Measurements from ENCODE around the gene TLR5. TPM values are rescaled to one million over a fixed set of nuclear protein-coding genes. Genes with fewer than 3 reads are reported as not detected.
"Not testable (repeated sequence)": the region's sequence is repeated elsewhere in the genome, so short reads cannot be mapped to it uniquely, and the experiment has no call there.

TLR5 gene, protein sequence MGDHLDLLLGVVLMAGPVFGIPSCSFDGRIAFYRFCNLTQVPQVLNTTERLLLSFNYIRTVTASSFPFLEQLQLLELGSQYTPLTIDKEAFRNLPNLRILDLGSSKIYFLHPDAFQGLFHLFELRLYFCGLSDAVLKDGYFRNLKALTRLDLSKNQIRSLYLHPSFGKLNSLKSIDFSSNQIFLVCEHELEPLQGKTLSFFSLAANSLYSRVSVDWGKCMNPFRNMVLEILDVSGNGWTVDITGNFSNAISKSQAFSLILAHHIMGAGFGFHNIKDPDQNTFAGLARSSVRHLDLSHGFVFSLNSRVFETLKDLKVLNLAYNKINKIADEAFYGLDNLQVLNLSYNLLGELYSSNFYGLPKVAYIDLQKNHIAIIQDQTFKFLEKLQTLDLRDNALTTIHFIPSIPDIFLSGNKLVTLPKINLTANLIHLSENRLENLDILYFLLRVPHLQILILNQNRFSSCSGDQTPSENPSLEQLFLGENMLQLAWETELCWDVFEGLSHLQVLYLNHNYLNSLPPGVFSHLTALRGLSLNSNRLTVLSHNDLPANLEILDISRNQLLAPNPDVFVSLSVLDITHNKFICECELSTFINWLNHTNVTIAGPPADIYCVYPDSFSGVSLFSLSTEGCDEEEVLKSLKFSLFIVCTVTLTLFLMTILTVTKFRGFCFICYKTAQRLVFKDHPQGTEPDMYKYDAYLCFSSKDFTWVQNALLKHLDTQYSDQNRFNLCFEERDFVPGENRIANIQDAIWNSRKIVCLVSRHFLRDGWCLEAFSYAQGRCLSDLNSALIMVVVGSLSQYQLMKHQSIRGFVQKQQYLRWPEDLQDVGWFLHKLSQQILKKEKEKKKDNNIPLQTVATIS
- polyA plus RNA-seq (ENCODE audit: insufficient read length in 4 of 4), result 1 to 10 TPM; 3.1 to 7.1 (median 6.7) TPM

DNA sequence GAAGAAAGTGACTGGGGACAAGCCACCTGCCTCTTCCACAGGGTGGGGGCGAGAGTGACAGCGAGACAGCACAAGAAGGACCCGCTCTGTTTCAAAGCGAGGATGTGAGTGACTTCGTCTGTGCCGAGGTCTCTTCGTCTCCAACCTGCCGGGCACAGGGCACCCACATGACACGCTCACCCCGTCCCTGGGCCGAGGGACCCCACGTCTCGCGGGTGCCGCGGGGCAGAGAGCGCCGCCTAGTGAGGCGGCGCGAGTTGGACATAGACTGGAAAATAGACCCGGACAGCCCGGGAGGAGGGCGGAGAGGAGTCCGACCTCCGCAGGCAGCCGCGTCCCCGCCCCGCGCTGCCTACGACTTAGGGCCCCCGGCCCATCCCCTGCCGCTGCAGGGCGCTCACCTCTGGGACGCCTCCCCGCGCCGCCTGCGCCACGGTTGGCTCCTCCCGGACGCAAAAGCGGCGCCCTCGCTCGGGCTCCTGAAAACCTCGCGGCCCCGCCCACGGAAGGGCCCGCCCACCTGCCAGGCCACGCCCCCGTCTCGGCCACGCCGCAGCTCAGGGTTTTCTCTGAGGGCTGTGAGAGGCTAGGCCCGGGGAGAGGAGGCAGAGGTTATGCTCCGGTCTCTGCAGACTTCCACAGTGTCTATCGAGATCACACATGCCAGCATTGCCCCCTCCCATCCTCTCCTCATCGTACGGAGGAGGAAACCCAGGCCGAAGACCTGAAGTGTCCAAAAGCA, at the start of gene TLR5:
TLR5 (minus strand) TSS at position 454 of the 742 bp plus-strand sequence. CDS start 30,217 bp downstream, outside the sequence.
- DNase-seq (ENCODE audit: low read depth in 4 of 4, low spot score in 3 of 4), result peak in 1 of 4 donors; percentile 56

DNA sequence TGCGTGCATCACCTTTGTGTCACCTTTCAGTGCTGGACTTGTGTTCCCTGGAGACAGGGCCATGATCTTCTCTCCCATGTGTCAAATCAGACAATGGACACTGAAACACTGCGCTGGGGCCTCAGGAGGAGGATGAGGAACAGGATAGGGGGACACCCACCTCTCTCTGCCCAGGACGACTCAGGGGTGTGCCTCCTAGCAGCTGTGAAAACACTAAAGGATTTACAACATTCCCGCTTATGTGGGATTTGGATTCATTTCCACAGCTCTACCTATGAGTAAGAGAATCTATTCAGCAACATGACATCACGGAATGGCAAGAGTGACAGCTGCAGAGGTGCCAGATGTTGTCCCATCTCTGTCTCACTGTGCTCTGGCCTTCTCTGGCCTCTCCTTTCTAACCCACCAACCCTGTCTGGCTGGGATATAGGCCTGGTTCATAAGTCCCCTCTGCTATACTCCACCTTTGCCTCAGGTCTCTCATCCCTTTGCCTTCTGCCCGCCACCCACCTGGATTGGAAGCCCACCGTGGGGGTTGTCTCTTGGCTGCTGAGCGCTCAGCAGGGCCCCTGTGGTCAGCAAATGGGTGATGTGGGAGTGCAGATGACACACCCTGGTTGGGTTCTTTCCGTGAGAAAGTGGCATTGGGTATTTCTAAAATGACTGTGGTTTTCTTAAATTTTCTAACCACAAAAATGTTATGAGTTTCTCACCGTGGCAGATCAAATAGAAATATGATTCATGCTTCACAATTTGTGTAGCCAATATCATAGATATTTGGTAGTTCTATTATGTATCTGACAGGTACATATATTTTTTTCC, 47.1 kb upstream of the TLR5 start:
- no peak for DNase-seq (ENCODE audit: low read depth in 4 of 4, low spot score in 3 of 4)

DNA sequence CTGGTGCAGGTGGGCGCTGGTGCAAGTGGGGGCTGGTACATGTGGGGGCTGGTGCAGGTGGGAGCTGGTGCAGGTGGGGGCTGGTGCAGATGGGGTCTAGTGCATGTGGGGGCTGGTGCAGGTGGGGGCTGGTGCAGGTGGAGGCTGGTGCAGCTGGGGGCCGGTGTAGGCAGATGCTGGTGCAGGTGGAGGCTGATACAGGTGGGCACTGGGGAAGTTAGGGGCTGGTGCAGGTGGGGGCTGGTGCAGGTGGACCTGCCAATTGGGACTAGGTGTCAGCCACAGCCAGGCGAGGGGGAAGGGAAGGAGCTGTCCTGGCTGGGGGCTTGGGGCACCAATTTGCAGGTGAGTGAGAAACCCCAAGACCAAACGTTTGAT, 46.5 kb upstream of the TLR5 start:
- DNase-seq (ENCODE audit: low read depth in 4 of 4, low spot score in 3 of 4), result no peak

DNA sequence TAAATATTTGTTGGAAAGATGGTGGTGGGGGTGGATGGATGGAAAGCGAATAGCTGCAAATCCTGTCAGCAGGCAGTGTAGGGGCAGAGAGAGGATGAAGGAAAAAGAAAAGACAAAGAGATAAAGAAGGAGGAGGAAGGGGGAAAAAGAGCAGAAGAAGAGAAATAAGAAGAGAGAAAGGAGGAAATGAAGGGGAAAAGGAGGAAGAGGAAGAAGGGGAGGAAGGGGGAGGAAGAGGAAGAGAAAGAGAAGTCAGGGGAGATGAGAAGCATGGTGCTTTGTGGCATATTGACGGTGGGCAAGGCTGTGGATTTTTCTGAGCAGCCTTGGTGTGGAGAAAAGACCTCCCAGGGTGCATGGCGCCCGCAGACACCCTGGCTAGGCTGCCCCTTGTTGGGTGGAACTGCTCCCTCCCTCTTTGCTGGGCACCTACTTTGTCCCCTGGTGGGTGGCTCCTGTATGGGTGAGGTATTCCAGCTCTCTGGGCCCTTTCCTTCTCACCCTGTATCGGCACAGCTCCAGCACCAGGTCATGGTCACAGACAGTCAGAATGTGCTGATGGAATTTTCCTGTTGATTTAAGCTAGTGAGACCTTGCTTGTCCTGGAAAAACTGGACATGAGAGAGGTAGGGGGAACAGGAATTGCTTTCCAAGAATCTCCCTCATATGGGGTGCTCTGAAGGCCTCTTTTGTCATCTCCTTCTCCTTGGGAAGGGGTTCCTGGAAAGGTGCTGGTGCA, 45.7 kb upstream of the TLR5 start:
- no peak for DNase-seq (ENCODE audit: low read depth in 4 of 4, low spot score in 3 of 4)

DNA sequence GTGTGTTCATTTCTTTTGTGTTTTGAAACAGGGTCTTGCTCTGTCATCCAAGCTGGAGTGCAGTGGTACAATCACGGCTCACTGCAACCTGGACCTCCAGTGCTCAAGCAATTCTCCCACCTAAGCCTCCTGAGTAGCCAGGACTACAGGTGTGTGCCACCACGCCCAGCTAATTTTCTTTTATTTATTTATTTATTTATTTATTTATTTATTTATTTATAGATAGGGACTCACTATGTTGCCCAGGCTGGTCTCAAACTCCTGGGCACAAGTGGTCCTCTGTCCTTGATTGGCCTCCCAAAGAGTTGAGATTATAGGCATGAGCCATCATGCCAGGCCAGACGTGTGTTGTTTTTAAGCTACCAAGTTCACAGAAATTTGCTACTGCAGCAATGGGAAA, 43.8 kb upstream of the TLR5 start:
- DNase-seq (ENCODE audit: low read depth in 4 of 4, low spot score in 3 of 4), result no peak

DNA sequence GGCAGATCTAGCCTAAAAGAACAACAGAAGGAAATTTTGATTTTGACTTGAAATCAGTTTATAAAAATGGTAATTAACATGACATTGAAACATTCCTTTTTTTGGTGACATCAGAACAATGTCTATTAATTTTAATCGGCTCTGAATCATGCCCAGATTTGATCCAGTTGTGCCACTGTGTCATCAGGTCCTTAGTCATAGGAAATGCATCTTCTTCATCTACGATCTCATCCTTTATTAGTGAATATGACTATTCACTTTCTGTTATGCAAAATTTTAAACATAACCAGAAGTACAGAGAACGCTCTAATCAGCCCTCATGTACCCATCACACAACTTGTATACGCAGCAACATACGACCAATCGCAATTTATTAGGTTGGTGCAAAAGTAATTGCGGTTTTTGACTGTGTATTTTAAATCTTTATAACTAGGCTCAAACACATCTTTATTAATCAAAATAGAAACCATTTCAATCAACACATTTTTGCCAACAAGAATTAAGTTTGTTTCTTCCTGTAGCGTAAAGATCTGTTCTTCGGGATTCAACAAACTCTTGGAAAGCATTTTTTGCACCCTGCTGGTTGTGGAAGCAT, 40.3 kb upstream of the TLR5 start:
- no peak for DNase-seq (ENCODE audit: low read depth in 4 of 4, low spot score in 3 of 4)

DNA sequence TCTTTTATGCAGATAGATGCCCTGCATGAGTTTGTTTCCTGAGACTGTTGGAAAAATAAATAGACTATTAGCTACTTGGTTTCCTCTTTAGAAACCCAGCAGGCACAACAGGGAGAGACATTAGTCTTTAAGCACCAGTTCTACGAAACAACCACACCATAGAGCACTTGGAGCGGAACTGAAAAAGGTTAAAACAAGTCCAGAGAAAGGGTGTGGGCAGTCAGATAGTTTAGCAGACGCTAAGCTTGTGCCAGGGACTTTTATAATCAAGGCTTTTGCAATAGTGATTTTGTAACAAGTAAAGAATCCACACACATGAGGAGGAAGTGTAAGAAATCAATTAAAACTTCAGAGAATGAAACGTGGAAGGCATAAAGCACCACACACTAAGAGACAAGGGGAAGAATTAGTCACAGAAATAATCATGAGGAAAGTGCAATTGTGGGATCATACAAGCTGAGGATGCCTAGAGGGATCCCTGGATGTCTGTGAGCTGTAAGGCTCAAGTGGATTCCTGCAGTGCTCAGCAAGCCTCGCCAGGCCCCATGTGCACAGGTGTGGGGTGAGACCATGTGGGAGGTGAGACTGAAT, 37.8 kb upstream of the TLR5 start:
- DNase-seq (ENCODE audit: low read depth in 4 of 4, low spot score in 3 of 4), result no peak

DNA sequence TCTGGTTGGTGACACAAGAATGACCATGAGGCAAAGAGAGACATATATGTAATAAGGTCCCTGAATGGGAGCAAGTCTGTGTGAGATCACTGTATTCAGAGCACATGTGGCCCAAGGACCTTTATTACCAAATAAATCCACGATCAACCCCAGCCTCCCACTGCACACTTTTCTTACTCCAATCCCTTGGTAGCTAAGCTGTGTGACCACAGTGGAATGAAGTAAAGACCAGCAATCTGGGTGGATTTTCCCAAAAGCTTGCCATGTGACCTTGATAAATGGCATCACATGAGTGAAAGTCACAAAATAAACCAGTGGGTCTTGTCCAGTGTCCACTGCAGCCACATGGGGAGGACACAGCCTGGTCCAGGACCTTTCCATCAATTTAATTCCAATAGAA, 36.7 kb upstream of the TLR5 start:
- DNase-seq (ENCODE audit: low read depth in 4 of 4, low spot score in 3 of 4), result no peak

DNA sequence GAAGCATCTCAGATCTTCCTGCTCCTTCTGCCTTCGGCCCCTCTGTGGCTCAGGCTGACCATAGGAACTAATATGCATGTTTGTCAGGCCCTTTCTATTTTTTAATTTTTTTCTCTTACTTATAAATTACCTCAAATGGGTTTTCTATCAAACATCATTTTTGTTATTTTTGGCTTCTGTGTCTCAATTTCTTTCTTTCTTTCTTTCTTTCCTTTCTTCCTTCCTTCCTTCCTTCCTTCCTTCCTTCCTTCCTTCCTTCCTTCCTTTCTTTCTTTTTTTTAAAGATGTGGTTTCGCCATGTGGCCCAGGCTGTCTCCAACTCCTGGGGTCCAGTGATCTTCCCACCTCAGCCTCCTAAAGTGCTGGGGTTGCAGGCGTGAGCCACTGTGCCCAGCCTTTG, 36.2 kb upstream of the TLR5 start:
- DNase-seq (ENCODE audit: low read depth in 4 of 4, low spot score in 3 of 4), result no peak

DNA sequence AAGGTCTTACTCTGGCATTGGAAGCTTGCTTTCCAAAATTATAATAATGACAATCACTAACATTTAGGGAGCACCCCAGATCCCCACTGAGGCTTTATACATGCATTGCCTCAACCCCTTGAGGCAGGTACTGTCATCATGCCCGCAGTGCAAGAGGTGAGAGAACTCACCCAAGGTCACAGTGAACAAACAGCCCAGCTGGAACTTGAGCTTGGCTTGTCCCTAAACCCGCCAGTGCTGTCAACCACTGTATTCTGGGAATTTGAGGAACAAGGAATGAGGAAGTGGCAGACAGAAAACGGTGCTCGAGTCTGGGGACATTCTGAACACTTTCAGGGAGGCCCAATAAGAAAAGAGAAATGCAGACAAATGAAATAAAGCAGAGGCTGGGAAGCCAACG, 34.6 kb upstream of the TLR5 start:
- DNase-seq (ENCODE audit: low read depth in 4 of 4, low spot score in 3 of 4), result no peak

DNA sequence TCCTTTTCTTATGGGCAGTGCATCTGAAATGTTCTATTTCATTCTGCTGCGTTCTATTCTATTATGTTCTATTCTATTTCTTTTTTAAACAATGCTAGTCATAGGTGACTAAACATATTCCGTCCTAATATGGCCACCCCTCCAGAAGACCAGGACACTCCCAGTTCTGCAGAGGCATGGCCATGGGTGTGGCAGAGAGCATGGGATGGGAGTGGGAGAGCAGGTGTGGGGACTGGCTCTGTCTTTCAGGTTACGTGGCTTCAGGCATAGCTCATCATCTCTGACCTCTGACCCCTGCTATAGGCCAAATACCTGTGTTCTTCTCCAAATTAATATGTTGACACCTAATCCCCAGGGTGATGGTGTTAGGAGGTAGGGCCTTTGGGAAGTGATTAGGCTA, 33.4 kb upstream of the TLR5 start:
- DNase-seq (ENCODE audit: low read depth in 4 of 4, low spot score in 3 of 4), result no peak

DNA sequence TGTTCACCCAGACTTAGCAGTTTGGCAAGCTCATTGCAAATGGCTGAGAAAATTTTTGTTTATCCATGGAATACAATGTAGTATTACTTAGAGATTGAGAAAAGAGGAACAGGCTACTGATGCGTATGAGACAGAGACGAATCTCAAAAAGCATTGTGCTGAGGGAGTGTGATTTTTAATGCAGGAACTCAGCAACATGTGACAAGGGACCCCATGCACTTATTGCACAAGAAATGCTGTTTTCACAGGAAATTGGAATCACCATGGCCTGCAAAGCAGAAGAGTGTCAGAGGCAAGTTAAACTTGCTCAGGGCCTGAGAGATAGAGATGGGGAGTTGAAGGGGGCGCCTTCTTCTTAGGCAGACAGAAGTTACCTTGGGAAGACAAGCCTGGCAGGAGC, 32.6 kb upstream of the TLR5 start:
- no peak for DNase-seq (ENCODE audit: low read depth in 4 of 4, low spot score in 3 of 4)

DNA sequence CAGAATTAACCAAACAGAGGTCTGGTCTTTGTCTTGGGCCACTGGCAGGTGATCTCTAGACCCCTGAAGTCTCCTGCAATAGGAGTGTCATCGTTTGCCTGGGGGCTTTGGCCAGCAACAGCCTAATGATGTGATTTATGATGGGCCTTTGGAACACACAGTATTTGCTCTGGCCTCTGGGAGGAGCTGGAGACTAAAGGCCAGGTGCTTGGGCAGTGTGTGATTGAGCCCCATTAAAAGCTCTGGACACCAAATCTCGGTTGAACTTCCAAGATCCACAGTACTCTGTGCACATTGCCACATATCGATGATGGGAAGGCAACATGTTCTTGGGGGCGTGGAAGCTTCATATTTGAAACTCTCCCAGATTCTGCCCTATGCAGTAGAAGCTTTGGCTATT, 32.0 kb upstream of the TLR5 start:
- DNase-seq (ENCODE audit: low read depth in 4 of 4, low spot score in 3 of 4), result no peak

DNA sequence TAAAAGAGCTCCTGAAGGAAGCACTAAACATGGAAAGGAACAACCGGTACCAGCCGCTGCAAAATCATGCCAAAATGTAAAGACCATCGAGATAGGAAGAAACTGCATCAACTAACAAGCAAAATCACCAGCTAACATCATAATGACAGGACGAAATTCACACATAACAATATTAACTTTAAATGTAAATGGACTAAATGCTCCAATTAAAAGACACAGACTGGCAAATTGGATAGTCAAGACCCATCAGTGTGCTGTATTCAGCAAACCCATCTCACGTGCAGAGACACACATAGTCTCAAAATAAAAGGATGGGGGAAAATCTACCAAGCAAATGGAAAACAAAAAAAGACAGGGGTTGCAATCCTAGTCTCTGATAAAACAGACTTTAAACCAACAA, 26.4 kb upstream of the TLR5 start:
- DNase-seq (ENCODE audit: low read depth in 4 of 4, low spot score in 3 of 4), result not testable (repeated sequence)

DNA sequence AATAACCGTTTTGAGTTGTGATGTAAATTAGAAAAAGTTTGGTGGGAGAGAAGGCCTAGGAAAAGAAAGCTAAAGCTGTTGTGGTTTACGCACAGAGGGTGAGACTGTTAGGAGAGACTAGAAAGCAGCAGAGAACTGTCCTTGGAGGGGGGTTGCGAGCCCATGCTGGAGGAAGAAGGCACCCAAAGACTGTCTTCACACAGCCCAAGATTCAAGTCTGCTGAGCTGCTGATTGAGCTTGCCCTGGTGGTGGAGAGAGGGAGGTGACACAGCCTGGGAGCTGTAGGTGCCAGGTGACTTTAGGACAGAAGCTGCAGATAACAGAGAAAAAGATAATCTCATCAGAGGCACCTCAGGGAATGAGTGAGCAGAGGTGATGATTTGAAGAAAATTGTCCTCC, 18.3 kb upstream of the TLR5 start:
- no peak for DNase-seq (ENCODE audit: low read depth in 4 of 4, low spot score in 3 of 4)

DNA sequence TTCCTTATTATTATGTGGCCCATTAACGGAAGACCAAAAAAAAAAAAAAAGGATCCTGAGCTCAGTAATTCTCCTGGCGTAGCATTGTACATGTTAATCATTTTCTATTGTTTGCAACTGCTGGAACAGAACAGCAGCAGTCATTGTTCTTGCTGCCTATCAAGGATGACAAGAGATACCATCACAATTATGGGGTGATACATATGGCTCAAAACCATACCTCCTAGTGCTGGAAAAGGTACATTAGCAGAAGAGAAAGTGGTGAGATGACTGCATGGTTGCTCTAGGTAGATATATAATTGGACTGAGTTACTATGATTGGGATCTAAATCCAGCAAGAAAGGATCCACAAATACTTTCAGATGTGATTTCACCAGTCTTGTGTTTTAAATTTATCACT, 13.3 kb upstream of the TLR5 start:
- DNase-seq (ENCODE audit: low read depth in 4 of 4, low spot score in 3 of 4), result no peak

DNA sequence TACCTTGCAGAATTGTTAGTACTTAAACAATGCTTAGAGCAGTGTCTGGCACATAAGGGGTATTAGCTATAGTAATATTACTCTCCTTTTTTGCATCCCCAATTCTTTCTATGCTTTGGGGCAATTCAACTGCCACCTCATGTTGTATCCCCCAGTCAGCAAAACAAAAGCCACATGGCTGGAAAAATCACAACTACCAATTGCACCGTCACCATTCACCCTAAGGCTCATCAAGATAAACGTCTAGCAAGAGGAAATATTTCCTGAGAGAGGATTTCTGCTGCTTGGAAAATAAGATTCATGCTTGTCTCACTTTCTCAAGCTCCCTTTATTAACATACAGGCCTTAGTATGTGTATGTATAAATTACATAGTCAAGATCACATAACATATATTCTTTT, 12.1 kb upstream of the TLR5 start:
- DNase-seq (ENCODE audit: low read depth in 4 of 4, low spot score in 3 of 4), result no peak

DNA sequence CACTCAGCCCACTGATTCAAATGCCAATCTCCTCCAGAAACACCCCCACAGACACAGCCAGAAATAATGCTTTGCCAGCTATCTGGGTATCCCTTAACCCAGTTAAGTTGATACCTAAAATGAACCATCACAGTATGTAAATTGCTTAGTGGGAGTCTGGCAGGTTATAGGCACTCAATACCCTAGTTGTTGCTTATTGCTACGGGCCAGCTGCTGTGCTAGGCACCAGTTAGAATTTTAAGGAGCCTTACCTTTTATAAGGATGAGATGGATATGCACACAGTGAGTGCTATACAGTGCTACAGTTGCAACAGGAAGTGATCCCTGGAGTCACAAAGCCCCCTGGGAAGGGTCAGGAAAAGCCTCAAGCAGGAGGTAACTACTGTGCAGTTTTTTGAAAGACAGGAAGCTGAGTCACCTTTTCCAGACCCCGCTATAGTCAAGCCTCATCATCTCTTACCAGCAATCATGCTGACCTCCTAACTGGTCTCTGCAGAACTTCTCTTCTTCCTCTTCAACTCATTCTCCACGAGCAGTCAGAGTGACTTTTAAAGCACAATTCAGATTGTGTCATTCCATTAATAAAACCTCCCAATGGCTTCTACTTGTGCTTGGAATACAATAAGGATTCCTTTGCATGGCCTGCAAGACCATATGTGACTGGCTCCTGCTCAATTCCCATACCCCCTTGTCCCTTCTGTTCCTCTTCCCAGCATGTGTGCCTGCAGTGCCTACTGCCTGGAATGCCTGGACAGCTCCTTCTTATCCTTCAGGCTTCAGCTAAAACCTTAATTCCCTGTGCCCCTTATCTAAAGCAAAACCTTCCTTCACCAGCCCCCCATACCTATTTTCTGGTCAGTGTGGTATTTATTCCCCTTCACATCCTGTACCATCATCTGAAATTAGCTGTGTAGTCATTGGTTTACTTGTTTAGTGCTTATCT, 10.4 kb upstream of the TLR5 start:
- no peak for DNase-seq (ENCODE audit: low read depth in 4 of 4, low spot score in 3 of 4)

Data from left renal pelvis (tissue), 4 donors.